HG03175 (cell line): ENCODE data around the gene CCDC83.
"Not testable (repeated sequence)": the region's sequence is repeated elsewhere in the genome, so short reads cannot be mapped to it uniquely, and the experiment has no call there.

ENCODE experiments used
- ATAC-seq: cut with Tn5 transposase; IDR thresholded peaks from one replicate; pipeline ENCODE4 v1.9.1; 2021; ENCODE audit warnings: mild to moderate bottlenecking, moderate library complexity; ENCODE audit not compliant: unreplicated experiment

CCDC83 gene

GRCh38 chr11:85835263-85835662 lies 19.9 kb upstream of the CCDC83 start:
- no peak for ATAC-seq

GRCh38 chr11:85835729-85836128 lies 19.5 kb upstream of the CCDC83 start:
- ATAC-seq: no peak

GRCh38 chr11:85840932-85841331 lies 14.3 kb upstream of the CCDC83 start:
- not testable (repeated sequence) for ATAC-seq

- no peak for ATAC-seq
Observed at GRCh38 chr11:85843929-85844328, 11.3 kb upstream of the CCDC83 start.

GRCh38 chr11:85844439-85845123 lies 10.6 kb upstream of the CCDC83 start:
- peak; percentile 49 for ATAC-seq

- ATAC-seq: no peak
Observed at GRCh38 chr11:85845124-85845631, 10.0 kb upstream of the CCDC83 start.

GRCh38 chr11:85847436-85847835 lies 7.7 kb upstream of the CCDC83 start:
- no peak for ATAC-seq

GRCh38 chr11:85848006-85848405 lies 7.2 kb upstream of the CCDC83 start:
- ATAC-seq: no peak

GRCh38 chr11:85848556-85848955 lies 6.6 kb upstream of the CCDC83 start:
- ATAC-seq: no peak

GRCh38 chr11:85852754-85853153 lies 2.4 kb upstream of the CCDC83 start:
- ATAC-seq: not testable (repeated sequence)

GRCh38 chr11:85853541-85853940 lies 1.6 kb upstream of the CCDC83 start:
- ATAC-seq: not testable (repeated sequence)

- ATAC-seq: no peak
Observed at GRCh38 chr11:85854212-85854556, 999 bp upstream of the CCDC83 start.

GRCh38 chr11:85854557-85855340 lies 434 bp upstream of the CCDC83 start:
- ATAC-seq: peak; percentile 100

GRCh38 chr11:85857098-85857497 lies 1.9 kb downstream of the CCDC83 start:
- no peak for ATAC-seq

GRCh38 chr11:85859541-85859940 lies 4.4 kb downstream of the CCDC83 start:
- not testable (repeated sequence) for ATAC-seq

- no peak for ATAC-seq
Observed at GRCh38 chr11:85863855-85864254, 8.7 kb downstream of the CCDC83 start.

- ATAC-seq: no peak
Observed at GRCh38 chr11:85866137-85866827, 11.1 kb downstream of the CCDC83 start.

GRCh38 chr11:85867751-85868150 lies 12.6 kb downstream of the CCDC83 start:
- ATAC-seq: no peak

GRCh38 chr11:85869781-85870180 lies 14.6 kb downstream of the CCDC83 start:
- ATAC-seq: no peak

- ATAC-seq: no peak
Observed at GRCh38 chr11:85874265-85874664, 19.1 kb downstream of the CCDC83 start.

GRCh38 chr11:85875505-85875904 lies 20.3 kb downstream of the CCDC83 start:
- ATAC-seq: no peak

GRCh38 chr11:85884581-85885021 lies 29.4 kb downstream of the CCDC83 start:
- no peak for ATAC-seq
